Omental fat pad (tissue), 4 donors: ENCODE measurements around the gene MVB12A. TPM values are rescaled to one million over a fixed set of nuclear protein-coding genes. Genes with fewer than 3 reads are reported as not detected.

Experiments
- ATAC-seq: fragments of 150-250 bp; one replicate; pipeline ENCODE4 v1.9.1; 2016; ENCODE audit warnings: mild to moderate bottlenecking, moderate library complexity; ENCODE audit not compliant: low FRiP score
- DNase-seq: peaks from one replicate; pipeline ENCODE4 v3.0.0-alpha.2; 2019; ENCODE audit warnings: low spot score
- CTCF ChIP-seq, 3 donors: fragments of 450-650 bp; IDR thresholded peaks; one replicate each; pipeline ENCODE4 v1.5.1; 2016 to 2017; ENCODE audit warnings: antibody characterized with exemption in 3 of 3, mild to moderate bottlenecking in 3 of 3, moderate library complexity in 2 of 3
- total RNA-seq, 4 donors: library from RNA; depleted of rRNA; stranded (reverse); fragments of >200 nt; gene quantifications; one replicate each; pipeline ENCODE4 v1.1.0, GENCODE V29; 2016

Gene MVB12A
- total RNA-seq, 4 donors from 2014 or later = 34.1 to 65.0 (median 45.9) TPM

GRCh38 chr19:17415121-17415520, 4.7 kb upstream of the MVB12A start:
- ATAC-seq (no peak), DNase-seq (no peak)
- TF ChIP-seq CTCF (IDR thresholded peaks at IDR 0.05) = no peak

GRCh38 chr19:17418710-17419109, 1.1 kb upstream of the MVB12A start:
- TF ChIP-seq CTCF (IDR thresholded peaks at IDR 0.05) = no peak
- no peak for DNase-seq
- ATAC-seq = no peak

- DNase-seq (no peak), ATAC-seq (no peak)
- no peak for TF ChIP-seq CTCF (IDR thresholded peaks at IDR 0.05)
Observed at GRCh38 chr19:17419154-17419620, 660 bp upstream of the MVB12A start.

- DNase-seq (no peak), ATAC-seq (peak; percentile 43)
- no peak for TF ChIP-seq CTCF (IDR thresholded peaks at IDR 0.05)
Observed at GRCh38 chr19:17420475-17420924, 653 bp downstream of the MVB12A start.

GRCh38 chr19:17421942-17422341, 2.1 kb downstream of the MVB12A start:
- DNase-seq (no peak), ATAC-seq (no peak)
- no peak for TF ChIP-seq CTCF (IDR thresholded peaks at IDR 0.05)

- no peak for ATAC-seq
- TF ChIP-seq CTCF (IDR thresholded peaks at IDR 0.05) = no peak
- DNase-seq = no peak
Observed at GRCh38 chr19:17423429-17424208, 3.8 kb downstream of the MVB12A start.
